HG03025 (cell line): Measurements from ENCODE around the gene SUGCT.
A peak's percentile ranks its signal among the peaks of the same experiment; 100 is the strongest.
"Not testable (repeated sequence)": the region's sequence is repeated elsewhere in the genome, so short reads cannot be mapped to it uniquely, and the experiment has no call there.

Experiments
- ATAC-seq: cut with Tn5 transposase; IDR thresholded peaks from one replicate; pipeline ENCODE4 v1.9.1; 2021; ENCODE audit warnings: mild to moderate bottlenecking, moderate library complexity; ENCODE audit not compliant: unreplicated experiment, low FRiP score

SUGCT gene

GRCh38 chr7:40644454-40645188 lies 509.8 kb downstream of the SUGCT start:
- no peak for ATAC-seq

GRCh38 chr7:40645197-40645596 lies 510.4 kb downstream of the SUGCT start:
- no peak for ATAC-seq

- ATAC-seq, result no peak
These were observed 511.9 kb downstream of the SUGCT start for GRCh38 chr7:40646717-40647116.

GRCh38 chr7:40647719-40648118 lies 512.9 kb downstream of the SUGCT start:
- no peak for ATAC-seq

GRCh38 chr7:40649247-40649646 lies 514.4 kb downstream of the SUGCT start:
- no peak for ATAC-seq

GRCh38 chr7:40650903-40651302 lies 516.1 kb downstream of the SUGCT start:
- not testable (repeated sequence) for ATAC-seq

- no peak for ATAC-seq
These were observed 519.4 kb downstream of the SUGCT start for GRCh38 chr7:40654171-40654570.

- no peak for ATAC-seq
These were observed 520.6 kb downstream of the SUGCT start for GRCh38 chr7:40655426-40655825.

GRCh38 chr7:40656349-40656748 lies 521.5 kb downstream of the SUGCT start:
- ATAC-seq, result no peak

GRCh38 chr7:40658729-40659128 lies 523.9 kb downstream of the SUGCT start:
- no peak for ATAC-seq

GRCh38 chr7:40659231-40659630 lies 524.4 kb downstream of the SUGCT start:
- ATAC-seq, result no peak

GRCh38 chr7:40673285-40673684 lies 538.5 kb downstream of the SUGCT start:
- ATAC-seq, result no peak

- ATAC-seq, result no peak
These were observed 539.5 kb downstream of the SUGCT start for GRCh38 chr7:40674316-40674715.

GRCh38 chr7:40675741-40676140 lies 540.9 kb downstream of the SUGCT start:
- ATAC-seq, result no peak

- no peak for ATAC-seq
These were observed 541.4 kb downstream of the SUGCT start for GRCh38 chr7:40676221-40676620.

- peak; percentile 81 for ATAC-seq
These were observed 545.9 kb downstream of the SUGCT start for GRCh38 chr7:40680657-40681056.

GRCh38 chr7:40682696-40683095 lies 547.9 kb downstream of the SUGCT start:
- ATAC-seq, result no peak

- ATAC-seq, result no peak
These were observed 559.4 kb downstream of the SUGCT start for GRCh38 chr7:40694026-40694809.

- ATAC-seq, result no peak
These were observed 560.2 kb downstream of the SUGCT start for GRCh38 chr7:40694991-40695390.

GRCh38 chr7:40697653-40698052 lies 562.8 kb downstream of the SUGCT start:
- no peak for ATAC-seq

- no peak for ATAC-seq
These were observed 563.6 kb downstream of the SUGCT start for GRCh38 chr7:40698214-40698920.
